Measurements from ENCODE around the gene SMIM45.

The SMIM45 gene

GRCh38 chr22:41928593-41929417 is 23.1 kb upstream of the SMIM45 start:
- H3K27ac ChIP-seq (ENCODE audit: low read length) = no peak overlapping the region
- TF ChIP-seq TCF7L2 (IDR thresholded peaks at IDR 0.05; ENCODE audit: low read depth, low read length) (no peak), SIN3A (IDR thresholded peaks at IDR 0.05; ENCODE audit: borderline replicate concordance, insufficient read depth, low read depth, low read length) (no peak), POLR2AphosphoS5 (IDR thresholded peaks at IDR 0.05; ENCODE audit: low read depth, low read length) (no peak), CTCF (IDR thresholded peaks at IDR 0.05) (no peak)
- TF ChIP-seq, protein P1, sequence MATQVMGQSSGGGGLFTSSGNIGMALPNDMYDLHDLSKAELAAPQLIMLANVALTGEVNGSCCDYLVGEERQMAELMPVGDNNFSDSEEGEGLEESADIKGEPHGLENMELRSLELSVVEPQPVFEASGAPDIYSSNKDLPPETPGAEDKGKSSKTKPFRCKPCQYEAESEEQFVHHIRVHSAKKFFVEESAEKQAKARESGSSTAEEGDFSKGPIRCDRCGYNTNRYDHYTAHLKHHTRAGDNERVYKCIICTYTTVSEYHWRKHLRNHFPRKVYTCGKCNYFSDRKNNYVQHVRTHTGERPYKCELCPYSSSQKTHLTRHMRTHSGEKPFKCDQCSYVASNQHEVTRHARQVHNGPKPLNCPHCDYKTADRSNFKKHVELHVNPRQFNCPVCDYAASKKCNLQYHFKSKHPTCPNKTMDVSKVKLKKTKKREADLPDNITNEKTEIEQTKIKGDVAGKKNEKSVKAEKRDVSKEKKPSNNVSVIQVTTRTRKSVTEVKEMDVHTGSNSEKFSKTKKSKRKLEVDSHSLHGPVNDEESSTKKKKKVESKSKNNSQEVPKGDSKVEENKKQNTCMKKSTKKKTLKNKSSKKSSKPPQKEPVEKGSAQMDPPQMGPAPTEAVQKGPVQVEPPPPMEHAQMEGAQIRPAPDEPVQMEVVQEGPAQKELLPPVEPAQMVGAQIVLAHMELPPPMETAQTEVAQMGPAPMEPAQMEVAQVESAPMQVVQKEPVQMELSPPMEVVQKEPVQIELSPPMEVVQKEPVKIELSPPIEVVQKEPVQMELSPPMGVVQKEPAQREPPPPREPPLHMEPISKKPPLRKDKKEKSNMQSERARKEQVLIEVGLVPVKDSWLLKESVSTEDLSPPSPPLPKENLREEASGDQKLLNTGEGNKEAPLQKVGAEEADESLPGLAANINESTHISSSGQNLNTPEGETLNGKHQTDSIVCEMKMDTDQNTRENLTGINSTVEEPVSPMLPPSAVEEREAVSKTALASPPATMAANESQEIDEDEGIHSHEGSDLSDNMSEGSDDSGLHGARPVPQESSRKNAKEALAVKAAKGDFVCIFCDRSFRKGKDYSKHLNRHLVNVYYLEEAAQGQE (IDR thresholded peaks at IDR 0.05; ENCODE audit: insufficient read depth in 1 of 2, low read depth in 2 of 2, low read length in 1 of 2) = no peak
- POLR2A ChIA-PET = interaction anchor here (0.6 kb wide), 1 partner anchor 96 kb away, joined by 8 read pairs; the partner anchor contains the start of gene SREBF2
- no peaks in the 10 kb centered on the region for H3K9me3 ChIP-seq (ENCODE audit: control insufficient read depth, insufficient read depth, low read depth, low read length)
- CTCF ChIA-PET = interaction anchor here (0.6 kb wide), 1 partner anchor 237 kb away, joined by 5 read pairs; no protein-coding TSS in a partner anchor
- ATAC-seq = peak; percentile 6; the same call in 1 of the 2 replicates
- H3K36me3 ChIP-seq (ENCODE audit: control insufficient read depth, insufficient read depth, low read length) = no peaks in the 10 kb centered on the region
- intact Hi-C loops (cut with micrococcal nuclease; ENCODE audit: unreplicated experiment) (no loop called here), in situ Hi-C loops (cut with HindIII; ENCODE audit: low pct_unique_long_range_greater_than_20kb, low sequenced_read_pairs) (no loop called here)
- no peaks in the 10 kb centered on the region; the same call in 1 of the 2 replicates for H3K27me3 ChIP-seq (ENCODE audit: control insufficient read depth, insufficient read depth, low read length)
- no peak overlapping the region for H3K4me3 ChIP-seq (ENCODE audit: low read depth in 2 of 2, low read length in 2 of 2)
- no peak for DNase-seq (ENCODE audit: low read depth, low spot score)
- no TSS peak for BruUV-seq (replicated peaks)
- H3K4me1 ChIP-seq (ENCODE audit: control insufficient read depth, insufficient read depth, low read length) = no peaks in the 10 kb centered on the region

GRCh38 chr22:41929418-41929810 is 22.5 kb upstream of the SMIM45 start:
- Histone ChIP-seq H3K9me3 (ENCODE audit: control insufficient read depth, insufficient read depth, low read depth, low read length) (no peaks in the 10 kb centered on the region), H3K27me3 (ENCODE audit: control insufficient read depth, insufficient read depth, low read length) (no peaks in the 10 kb centered on the region; the same call in 1 of the 2 replicates), H3K27ac (ENCODE audit: low read length) (no peak overlapping the region), H3K36me3 (ENCODE audit: control insufficient read depth, insufficient read depth, low read length) (no peaks in the 10 kb centered on the region), H3K4me3 (ENCODE audit: low read depth in 2 of 2, low read length in 2 of 2) (no peak overlapping the region), H3K4me1 (ENCODE audit: control insufficient read depth, insufficient read depth, low read length) (no peaks in the 10 kb centered on the region)
- TF ChIP-seq SIN3A (IDR thresholded peaks at IDR 0.05; ENCODE audit: borderline replicate concordance, insufficient read depth, low read depth, low read length) = no peak
- POLR2A ChIA-PET = no interaction called here
- DNase-seq (ENCODE audit: low read depth, low spot score) (no peak), ATAC-seq (no peak)
- BruUV-seq (replicated peaks) = no TSS peak
- CTCF ChIA-PET = interaction anchor here (0.6 kb wide), 1 partner anchor 238 kb away, joined by 5 read pairs; no protein-coding TSS in a partner anchor
- intact Hi-C loops (cut with micrococcal nuclease; ENCODE audit: unreplicated experiment) = no loop called here
- in situ Hi-C loops (cut with HindIII; ENCODE audit: low pct_unique_long_range_greater_than_20kb, low sequenced_read_pairs) = no loop called here
